Pancreas (tissue), 10 donors: ENCODE measurements around the gene OGFRL1. TPM values are rescaled to one million over a fixed set of nuclear protein-coding genes. Genes with fewer than 3 reads are reported as not detected.

Experiments used
- ATAC-seq, 4 donors: fragments of 200-7000 bp; cut with Tn5 transposase; one replicate each; pipeline versions ENCODE4 v1.8.0 to v1.9.1; 2020; ENCODE audit warnings: mild to moderate bottlenecking in 4 of 4, moderate library complexity in 4 of 4
- DNase-seq, 6 donors: peaks; one replicate each; pipeline ENCODE4 v3.0.0-alpha.2; 2020
- FAIRE-seq: peaks from 2 replicates; lab custom pipeline; 2012; peaks lifted over from hg19 to GRCh38; lab: Jason Lieb, UNC
- H3K27ac ChIP-seq, 4 donors: fragments of 200-600 bp; sonication (generic); 1 replicate in 3 of 4; 2 replicates in 1 of 4; pipeline versions ENCODE4 v1.5.0 to v1.8.0; 2020
- H3K27me3 ChIP-seq, 4 donors: fragments of 200-600 bp; one replicate each; pipeline ENCODE4 v1.8.0; 2021
- H3K36me3 ChIP-seq, 3 donors: fragments of 200-600 bp; sonication (generic) in 1 of 3; one replicate each; pipeline versions ENCODE4 v1.5.0 to v1.8.0; 2020 to 2021
- H3K4me1 ChIP-seq, 3 donors: fragments of 200-600 bp; one replicate each; pipeline ENCODE4 v1.8.0; 2021
- H3K4me3 ChIP-seq, 4 donors: fragments of 200-600 bp; sonication (generic) in 2 of 4; one replicate each; pipeline versions ENCODE4 v1.5.0 to v1.8.0; 2020 to 2021
- H3K9me3 ChIP-seq, 4 donors: fragments of 200-600 bp; one replicate each; pipeline ENCODE4 v1.8.0; 2021
- CTCF ChIP-seq, 4 donors: fragments of 200-600 bp; sonication (generic) in 3 of 4; IDR thresholded peaks; one replicate each; pipeline versions ENCODE4 v1.5.0 to v1.8.0; 2021; ENCODE audit warnings: antibody characterized with exemption in 4 of 4
- WGBS, 2 donors: extraction: QIAGEN DNeasy Blood & Tissue Kit; methylation state at CpG; one replicate each; pipeline ENCODE4 v1.1.7; 2013; 5-methylcytosine and 5-hydroxymethylcytosine counted together
- intact Hi-C, 3 donors: fragments of 100-400 bp; cut with DNase I; formaldehyde crosslinking; loops; one replicate each; pipeline versions ENCODE4 v1.11.1 to v1.14.2; 2022
- polyA plus RNA-seq, 2 donors: library from polyadenylated mRNA; stranded (reverse); fragments of 200-250 nt; gene quantifications; one replicate each; pipeline ENCODE4 v1.2.3, GENCODE V29; 2013
- total RNA-seq, 6 donors: library from RNA; stranded (reverse); fragmentation: NEBNext Ultra II Directional in 4 of 6; extraction: Animal tissue kit (Norgen Biotek cat#: 25700) in 4 of 6; gene quantifications; one replicate each; pipeline versions ENCODE4 v1.2.1 to v1.2.4, GENCODE V29; 2021 to 2023
- donor health status: healthy with polysubstance abuse.
- donor health status: DM: no; HTN: no; CAD: no; lungs with moderate emphysema.
- donor health status: DM: no; HTN: no; CAD: no.
- donor health status: control.
- donor health status: control.
- donor health status: Bipolar disorder and iron deficiency.
- donor health status: DM: yes; HTN: yes; CAD: no.
- donor health status: DM: no; HTN: no; CAD: no.
- donor health status: DM: no; HTN: no; CAD: no.
- donor health status: DM: yes; HTN: yes; CAD: no.

OGFRL1 gene
- total and polyA plus RNA-seq, 8 donors: 3.3 to 10.8 (median 4.3) TPM

DNA sequence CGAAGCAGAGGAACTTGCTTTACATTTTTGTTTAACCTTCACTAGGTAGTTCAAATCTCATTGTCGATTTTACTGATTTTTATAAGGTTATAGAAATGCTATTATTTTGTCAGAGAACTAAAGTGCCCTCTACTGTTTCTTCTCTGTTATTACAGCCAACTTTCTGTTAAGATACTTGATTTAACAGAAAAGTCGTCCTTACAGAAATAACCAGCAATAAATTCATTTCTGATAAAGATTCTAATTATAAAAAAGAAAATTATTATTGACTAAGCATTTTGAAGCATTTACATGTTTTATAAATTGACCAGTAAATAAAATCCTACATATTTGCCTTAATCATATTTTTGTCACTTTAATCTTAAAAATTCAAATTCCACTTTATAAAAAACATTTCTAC is 60.8 kb downstream of the OGFRL1 start:
- no peaks in the 10 kb centered on the region for H3K27me3 ChIP-seq
- H3K4me1 ChIP-seq: peaks cover 0 to 7% (median 7%) of the 10 kb centered on the region in 3 donors
- intact Hi-C loops: loop anchor here in 1 of 3 donors (10.0 kb wide), 1 partner anchor 145 kb away; no protein-coding TSS in a partner anchor
- H3K27ac ChIP-seq: no peak overlapping the region
- no peaks in the 10 kb centered on the region for H3K9me3 ChIP-seq
- TF ChIP-seq CTCF (IDR thresholded peaks at IDR 0.05): peak; percentile 22 to 57 (median 51)
- ATAC-seq (peak in 3 of 4 donors; percentile 30 to 66 (median 62)), DNase-seq (no peak), FAIRE-seq (peak; percentile 95)
- no peak overlapping the region for H3K4me3 ChIP-seq
- WGBS, 2 donors: 21 to 22% methylated on average over 3 of the region's 3 CpGs
- no peaks in the 10 kb centered on the region for H3K36me3 ChIP-seq

DNA sequence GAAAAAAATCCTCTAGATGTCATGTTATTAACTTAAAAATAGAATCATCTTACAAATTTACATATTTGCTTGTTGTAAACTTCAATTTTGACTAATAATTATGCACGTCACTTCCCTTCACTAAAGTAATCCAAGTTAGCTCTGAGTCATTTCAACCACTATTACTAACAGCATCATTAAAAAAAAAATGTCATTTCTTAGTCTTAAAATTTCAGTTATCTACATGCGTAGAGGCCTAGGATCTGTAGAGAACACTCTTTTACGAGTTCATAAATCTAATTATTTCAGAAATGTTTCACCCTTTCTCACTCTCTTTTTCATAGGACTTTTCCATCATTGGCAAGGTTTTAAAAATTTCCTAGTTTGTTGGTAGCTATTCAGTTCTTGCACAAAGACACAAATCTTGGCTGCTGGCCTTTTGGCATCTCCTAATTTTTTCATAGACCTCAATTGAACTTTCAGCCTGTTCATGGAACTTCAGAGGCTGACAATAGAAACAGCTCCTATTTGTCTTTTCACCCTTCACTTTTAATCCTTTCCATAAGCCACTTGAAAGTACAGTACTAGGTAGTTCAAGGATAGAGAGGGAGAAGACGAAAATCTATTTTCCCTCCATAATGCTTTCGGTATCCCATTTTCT is 61.5 kb downstream of the OGFRL1 start:
- no peak for DNase-seq
- Histone ChIP-seq H3K27ac (no peak overlapping the region), H3K4me3 (no peak overlapping the region), H3K36me3 (no peaks in the 10 kb centered on the region), H3K9me3 (no peaks in the 10 kb centered on the region), H3K27me3 (no peaks in the 10 kb centered on the region), H3K4me1 (peaks cover 0 to 7% (median 7%) of the 10 kb centered on the region in 3 donors)
- intact Hi-C loops: loop anchor here in 2 of 3 donors (5.0 to 10.0 kb wide), 2 partner anchors 145 to 163 kb away; no protein-coding TSS in a partner anchor
- peak in 3 of 4 donors; percentile 18 to 60 (median 36) for ATAC-seq
- no peak for TF ChIP-seq CTCF (IDR thresholded peaks at IDR 0.05)
- 79 to 82% methylated on average over 5 of the region's 5 CpGs for WGBS, 2 donors
- FAIRE-seq: no peak

DNA sequence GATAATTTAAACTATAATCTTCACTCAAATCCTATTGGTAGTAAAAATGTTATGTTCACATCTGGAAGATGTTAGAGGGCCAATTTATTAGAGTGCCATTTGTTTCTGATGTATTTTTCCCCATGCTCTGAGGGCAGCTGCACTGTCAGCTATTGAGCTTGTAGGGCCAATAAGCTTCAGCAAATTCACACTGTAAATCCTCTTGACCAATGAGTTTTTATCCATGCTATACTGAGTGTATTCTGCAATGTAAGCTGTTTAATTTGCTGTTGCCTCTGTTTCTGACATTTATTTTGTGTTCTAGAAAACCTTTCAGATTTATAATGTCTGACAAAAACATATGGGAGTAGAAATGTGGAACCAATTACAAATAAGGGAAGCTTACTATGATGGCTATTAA is 62.6 kb downstream of the OGFRL1 start:
- no peak for DNase-seq
- Histone ChIP-seq H3K27ac (no peak overlapping the region), H3K4me3 (no peak overlapping the region), H3K27me3 (no peaks in the 10 kb centered on the region), H3K36me3 (no peaks in the 10 kb centered on the region), H3K4me1 (peaks cover 0 to 7% (median 7%) of the 10 kb centered on the region in 3 donors), H3K9me3 (no peaks in the 10 kb centered on the region)
- intact Hi-C loops: loop anchor here in 1 of 3 donors (5.0 kb wide), 1 partner anchor 164 kb away; no protein-coding TSS in a partner anchor
- TF ChIP-seq CTCF (IDR thresholded peaks at IDR 0.05): no peak
- ATAC-seq: peak in 2 of 4 donors; percentile 47 to 52
- no peak for FAIRE-seq
